OCI-LY3 (cell line): ENCODE data around the gene IRF1.

Experiments used
- H2AFZ ChIP-seq: fragments of 200-600, 300-600 bp; shearing (Covaris generic); 2 replicates; pipeline ENCODE4 v1.6.0; 2014; ENCODE audit warnings: antibody characterized with exemption, low read depth, low read length
- H3K27ac ChIP-seq: fragments of 200-600, 300-600 bp; sonication (generic); 2 replicates; pipeline ENCODE4 v1.5.1; 2014; ENCODE audit warnings: mild to moderate bottlenecking, low read length, moderate library complexity, mixed read lengths
- H3K27me3 ChIP-seq: fragments of 200-600, 300-600 bp; sonication (generic); 2 replicates; pipeline ENCODE4 v1.6.1; 2014; ENCODE audit warnings: low read depth, low read length, mixed read lengths
- H3K36me3 ChIP-seq: fragments of 200-600, 300-600 bp; sonication (generic); replicated peaks from 2 replicates; pipeline ENCODE3; 2014; ENCODE audit warnings: low read depth, low read length, mixed read lengths
- H3K4me1 ChIP-seq: fragments of 300-600, 200-600 bp; sonication (generic); 2 replicates; pipeline ENCODE4 v1.6.1; 2014; ENCODE audit warnings: low read length, mixed read lengths
- H3K4me2 ChIP-seq: fragments of 200-600, 300-600 bp; sonication (generic); 2 replicates; pipeline ENCODE4 v1.6.1; 2014; ENCODE audit warnings: low read length, mixed read lengths
- H3K4me3 ChIP-seq: fragments of 300-600, 200-600 bp; sonication (generic); 2 replicates; pipeline ENCODE4 v1.5.1; 2014; ENCODE audit warnings: antibody characterized with exemption, mild to moderate bottlenecking, low read length, moderate library complexity
- H3K79me2 ChIP-seq: fragments of 300-600, 200-600 bp; shearing (Covaris generic); 2 replicates; pipeline ENCODE4 v1.6.1; 2014; ENCODE audit warnings: mild to moderate bottlenecking, low read length, mixed read lengths
- H3K9ac ChIP-seq: fragments of 300-600, 200-600 bp; shearing (Covaris generic); 2 replicates; pipeline ENCODE4 v1.6.0; 2014; ENCODE audit warnings: mild to moderate bottlenecking, low read length, moderate library complexity
- H3K9me3 ChIP-seq: fragments of 200-600, 300-600 bp; shearing (Covaris generic); 2 replicates; pipeline ENCODE4 v1.6.1; 2014; ENCODE audit warnings: low read length, mixed read lengths; ENCODE audit not compliant: insufficient read depth
- H4K20me1 ChIP-seq: fragments of 200-600, 300-600 bp; sonication (generic); 2 replicates; pipeline ENCODE4 v1.6.1; 2016; ENCODE audit warnings: low read length, mixed read lengths; ENCODE audit not compliant: insufficient read depth
- CTCF ChIP-seq: fragments of 200-600, 300-600 bp; sonication (generic); IDR thresholded peaks from 2 replicates; pipeline ENCODE4 v1.5.1; 2014; ENCODE audit warnings: antibody characterized with exemption, low read length, low read depth
- EZH2phosphoT487 ChIP-seq: fragments of 200-600 bp; shearing (Covaris generic); IDR thresholded peaks from 2 replicates; pipeline ENCODE4 v1.6.1; 2018; ENCODE audit warnings: antibody characterized with exemption, mixed run types, low read depth

IRF1 gene

GRCh38 chr5:132437604-132438266 is 52.8 kb downstream of the IRF1 start:
- peaks cover 16% of the 10 kb centered on the region for H3K4me1 ChIP-seq
- H3K9ac ChIP-seq, result no peak overlapping the region
- H3K4me3 ChIP-seq, result peak overlapping the region; percentile 37; the same call in 1 of the 2 replicates
- peak overlapping the region; percentile 33 for H3K27ac ChIP-seq
- peak overlapping the region; percentile 58 for H3K4me2 ChIP-seq
- no peak for TF ChIP-seq EZH2phosphoT487
- TF ChIP-seq CTCF, result no peak
- no peaks in the 10 kb centered on the region for H3K9me3 ChIP-seq
- H4K20me1 ChIP-seq, result no peaks in the 10 kb centered on the region
- no peaks in the 10 kb centered on the region for H3K79me2 ChIP-seq
- no peaks in the 10 kb centered on the region for H3K36me3 ChIP-seq
- H2AFZ ChIP-seq, result no peak overlapping the region
- H3K27me3 ChIP-seq, result no peaks in the 10 kb centered on the region

- Histone ChIP-seq H3K9ac (no peak overlapping the region), H3K79me2 (no peaks in the 10 kb centered on the region)
- TF ChIP-seq CTCF, result no peak
- no peak for TF ChIP-seq EZH2phosphoT487
These were observed 53.6 kb downstream of the IRF1 start for GRCh38 chr5:132436936-132437335.

GRCh38 chr5:132435886-132436285 is 54.7 kb downstream of the IRF1 start:
- Histone ChIP-seq H4K20me1 (no peaks in the 10 kb centered on the region), H3K79me2 (no peaks in the 10 kb centered on the region), H3K4me3 (no peak overlapping the region), H3K4me1 (peaks cover 26% of the 10 kb centered on the region), H3K36me3 (no peaks in the 10 kb centered on the region), H3K27me3 (no peaks in the 10 kb centered on the region), H3K9me3 (no peaks in the 10 kb centered on the region), H3K27ac (no peak overlapping the region), H3K4me2 (no peak overlapping the region), H3K9ac (no peak overlapping the region), H2AFZ (no peak overlapping the region)
- no peak for TF ChIP-seq EZH2phosphoT487
- no peak for TF ChIP-seq CTCF

More at GRCh38 chr5:132436936-132437335, 53.6 kb downstream of the IRF1 start:
- H3K4me1 ChIP-seq, result peaks cover 16% of the 10 kb centered on the region
- no peaks in the 10 kb centered on the region for H3K9me3 ChIP-seq
- no peaks in the 10 kb centered on the region for H4K20me1 ChIP-seq
- no peak overlapping the region for H2AFZ ChIP-seq
- no peaks in the 10 kb centered on the region for H3K27me3 ChIP-seq
- H3K4me2 ChIP-seq, result peak overlapping the region; percentile 58
- peak overlapping the region; percentile 33; the same call in 1 of the 2 replicates for H3K27ac ChIP-seq
- H3K4me3 ChIP-seq, result no peak overlapping the region
- H3K36me3 ChIP-seq, result no peaks in the 10 kb centered on the region

GRCh38 chr5:132435447-132435846 is 55.1 kb downstream of the IRF1 start:
- Histone ChIP-seq H3K27ac (no peak overlapping the region), H3K9me3 (no peaks in the 10 kb centered on the region), H3K27me3 (no peaks in the 10 kb centered on the region), H3K9ac (no peak overlapping the region), H3K4me1 (peaks cover 30% of the 10 kb centered on the region), H3K36me3 (no peaks in the 10 kb centered on the region), H3K4me3 (no peak overlapping the region), H3K4me2 (no peak overlapping the region), H4K20me1 (no peaks in the 10 kb centered on the region), H2AFZ (no peak overlapping the region), H3K79me2 (no peaks in the 10 kb centered on the region)
- TF ChIP-seq CTCF (no peak), EZH2phosphoT487 (no peak)
